Naive B cell (primary cell): Measurements from ENCODE around the gene ONECUT3. TPM values are rescaled to one million over a fixed set of nuclear protein-coding genes. Genes with fewer than 3 reads are reported as not detected.

Experiments used
- ATAC-seq, 2 donors: fragments of 150-1000 bp; cut with Tn5 transposase; 2 replicates each; pipeline ENCODE4 v1.10.0; 2021; ENCODE audit warnings: low read depth in 2 of 2, mild to moderate bottlenecking in 2 of 2, moderate library complexity in 2 of 2
- DNase-seq: peaks from one replicate; pipeline ENCODE4 v3.0.0; 2022
- H3K27ac Mint-ChIP-seq, 6 donors: one replicate each; pipeline ENCODE4 v1.8.0; 2020 to 2022; ENCODE audit warnings: mild to moderate bottlenecking in 6 of 6, mixed read lengths in 6 of 6, moderate library complexity in 5 of 6, inconsistent platforms in 2 of 6
- H3K27me3 Mint-ChIP-seq, 3 donors: one replicate each; pipeline ENCODE4 v1.8.0; 2021 to 2022; ENCODE audit warnings: mixed read lengths in 3 of 3, mild to moderate bottlenecking in 1 of 3
- H3K36me3 Mint-ChIP-seq, 2 donors: one replicate each; pipeline ENCODE4 v1.8.0; 2020 to 2022; ENCODE audit warnings: mixed read lengths in 2 of 2, inconsistent platforms in 1 of 2, mild to moderate bottlenecking in 1 of 2
- H3K4me1 Mint-ChIP-seq, 3 donors: one replicate each; pipeline ENCODE4 v1.8.0; 2020 to 2022; ENCODE audit warnings: mixed read lengths in 3 of 3, inconsistent platforms in 1 of 3, mild to moderate bottlenecking in 1 of 3, moderate library complexity in 1 of 3
- H3K4me3 Mint-ChIP-seq, 8 donors: one replicate each; pipeline ENCODE4 v1.8.0; 2020 to 2022; ENCODE audit warnings: mild to moderate bottlenecking in 8 of 8, mixed read lengths in 8 of 8, moderate library complexity in 8 of 8, inconsistent platforms in 2 of 8
- H3K9me3 Mint-ChIP-seq, 7 donors: one replicate each; pipeline ENCODE4 v1.8.0; 2020 to 2022; ENCODE audit warnings: mixed read lengths in 7 of 7, mild to moderate bottlenecking in 5 of 7, inconsistent platforms in 2 of 7, moderate library complexity in 1 of 7
- polyA plus RNA-seq, 6 donors: library from polyadenylated mRNA; unstranded; fragments of 300-500 nt; fragmentation: Illumina TruSeq; gene quantifications; one replicate each; pipeline ENCODE4 v1.2.3, GENCODE V29; 2021; ENCODE audit warnings: low read depth in 6 of 6

The ONECUT3 gene
- polyA plus RNA-seq, 6 donors from 2014 or later: not detected

- DNase-seq (no peak), ATAC-seq (no peak)
- H3K27ac Mint-ChIP-seq: peak overlapping the region in 1 of 6 donors; percentile 33
- H3K4me1 Mint-ChIP-seq: peaks cover 0 to 9% (median 9%) of the 10 kb centered on the region in 3 donors
- H3K4me3 Mint-ChIP-seq: no peak overlapping the region
- H3K9me3 Mint-ChIP-seq: peaks cover 0 to 2% (median 0%) of the 10 kb centered on the region in 7 donors
- H3K36me3 Mint-ChIP-seq: no peaks in the 10 kb centered on the region
- peaks cover 18 to 84% (median 72%) of the 10 kb centered on the region in 3 donors for H3K27me3 Mint-ChIP-seq
These were observed 9.2 kb downstream of the ONECUT3 start for GRCh38 chr19:1762243-1763117.

GRCh38 chr19:1763648-1764639 lies 10.6 kb downstream of the ONECUT3 start:
- H3K4me3 Mint-ChIP-seq: peak overlapping the region in 2 of 8 donors; percentile 28 to 67
- DNase-seq (no peak), ATAC-seq (no peak)
- H3K4me1 Mint-ChIP-seq: peaks cover 2 to 11% (median 10%) of the 10 kb centered on the region in 3 donors
- H3K27me3 Mint-ChIP-seq: peaks cover 18 to 85% (median 74%) of the 10 kb centered on the region in 3 donors
- H3K27ac Mint-ChIP-seq: peak overlapping the region in 5 of 6 donors; percentile 15 to 79 (median 57)
- peaks cover 0 to 2% (median 0%) of the 10 kb centered on the region in 7 donors for H3K9me3 Mint-ChIP-seq
- peaks cover 0 to 8% of the 10 kb centered on the region in 2 donors for H3K36me3 Mint-ChIP-seq

GRCh38 chr19:1764729-1765128 lies 11.4 kb downstream of the ONECUT3 start:
- ATAC-seq (no peak), DNase-seq (no peak)
- peaks cover 0 to 8% of the 10 kb centered on the region in 2 donors for H3K36me3 Mint-ChIP-seq
- H3K27me3 Mint-ChIP-seq: peaks cover 18 to 85% (median 74%) of the 10 kb centered on the region in 3 donors
- peaks cover 2 to 14% (median 10%) of the 10 kb centered on the region in 3 donors for H3K4me1 Mint-ChIP-seq
- no peak overlapping the region for H3K4me3 Mint-ChIP-seq
- H3K9me3 Mint-ChIP-seq: peaks cover 0 to 2% (median 0%) of the 10 kb centered on the region in 7 donors
- H3K27ac Mint-ChIP-seq: peak overlapping the region in 3 of 6 donors; percentile 56 to 76 (median 57)

- H3K27ac Mint-ChIP-seq: peak overlapping the region in 4 of 6 donors; percentile 44 to 84 (median 66)
- H3K36me3 Mint-ChIP-seq: peaks cover 3 to 9% of the 10 kb centered on the region in 2 donors
- ATAC-seq: no peak
- H3K27me3 Mint-ChIP-seq: peaks cover 23 to 85% (median 79%) of the 10 kb centered on the region in 3 donors
- no peak for DNase-seq
- peaks cover 1 to 7% (median 3%) of the 10 kb centered on the region in 7 donors for H3K9me3 Mint-ChIP-seq
- H3K4me3 Mint-ChIP-seq: peak overlapping the region in 1 of 8 donors; percentile 54
- peaks cover 2 to 14% (median 10%) of the 10 kb centered on the region in 3 donors for H3K4me1 Mint-ChIP-seq
These were observed 12.1 kb downstream of the ONECUT3 start for GRCh38 chr19:1765232-1765903.

- Mint-ChIP-seq H3K27ac (peak overlapping the region in 3 of 6 donors; percentile 44 to 62 (median 57)), H3K9me3 (peaks cover 7 to 14% (median 11%) of the 10 kb centered on the region in 7 donors)
- no peak for DNase-seq
These were observed 12.8 kb downstream of the ONECUT3 start for GRCh38 chr19:1765904-1766799.

GRCh38 chr19:1766800-1767352 lies 13.6 kb downstream of the ONECUT3 start:
- no peak for DNase-seq
- Mint-ChIP-seq H3K9me3 (peaks cover 9 to 17% (median 17%) of the 10 kb centered on the region in 7 donors), H3K4me1 (peaks cover 2 to 11% (median 10%) of the 10 kb centered on the region in 3 donors), H3K27me3 (peaks cover 23 to 83% (median 75%) of the 10 kb centered on the region in 3 donors), H3K27ac (no peak overlapping the region), H3K4me3 (no peak overlapping the region), H3K36me3 (peaks cover 4 to 20% of the 10 kb centered on the region in 2 donors)
- ATAC-seq: peak in 1 of 2 donors; percentile 37

More at GRCh38 chr19:1765904-1766799, 12.8 kb downstream of the ONECUT3 start:
- ATAC-seq: no peak
- peaks cover 25 to 85% (median 79%) of the 10 kb centered on the region in 3 donors for H3K27me3 Mint-ChIP-seq
- peaks cover 4 to 17% of the 10 kb centered on the region in 2 donors for H3K36me3 Mint-ChIP-seq
- peaks cover 2 to 11% (median 10%) of the 10 kb centered on the region in 3 donors for H3K4me1 Mint-ChIP-seq
- H3K4me3 Mint-ChIP-seq: peak overlapping the region in 1 of 8 donors; percentile 41

GRCh38 chr19:1767464-1767933 lies 14.2 kb downstream of the ONECUT3 start:
- Mint-ChIP-seq H3K27ac (peak overlapping the region in 1 of 6 donors; percentile 37), H3K9me3 (peaks cover 9 to 21% (median 20%) of the 10 kb centered on the region in 7 donors), H3K36me3 (peaks cover 4 to 23% of the 10 kb centered on the region in 2 donors), H3K4me3 (no peak overlapping the region), H3K4me1 (peaks cover 2 to 11% (median 10%) of the 10 kb centered on the region in 3 donors), H3K27me3 (peaks cover 27 to 86% (median 78%) of the 10 kb centered on the region in 3 donors)
- DNase-seq (peak; percentile 57), ATAC-seq (peak; percentile 63 to 73)

- H3K27ac Mint-ChIP-seq: no peak overlapping the region
- H3K4me1 Mint-ChIP-seq: peaks cover 2 to 11% (median 10%) of the 10 kb centered on the region in 3 donors
- peaks cover 9 to 24% (median 20%) of the 10 kb centered on the region in 7 donors for H3K9me3 Mint-ChIP-seq
- no peak overlapping the region for H3K4me3 Mint-ChIP-seq
- peaks cover 32 to 88% (median 79%) of the 10 kb centered on the region in 3 donors for H3K27me3 Mint-ChIP-seq
- H3K36me3 Mint-ChIP-seq: peaks cover 4 to 26% of the 10 kb centered on the region in 2 donors
- no peak for DNase-seq
- ATAC-seq: no peak
These were observed 14.9 kb downstream of the ONECUT3 start for GRCh38 chr19:1768248-1768647.

- H3K9me3 Mint-ChIP-seq: peaks cover 9 to 24% (median 20%) of the 10 kb centered on the region in 7 donors
- peak overlapping the region in 1 of 8 donors; percentile 29 for H3K4me3 Mint-ChIP-seq
- peaks cover 32 to 91% (median 80%) of the 10 kb centered on the region in 3 donors for H3K27me3 Mint-ChIP-seq
These were observed 15.8 kb downstream of the ONECUT3 start for GRCh38 chr19:1768918-1769644.

GRCh38 chr19:1769645-1769985 lies 16.3 kb downstream of the ONECUT3 start:
- peaks cover 9 to 25% (median 20%) of the 10 kb centered on the region in 7 donors for H3K9me3 Mint-ChIP-seq
- H3K4me3 Mint-ChIP-seq: no peak overlapping the region
- ATAC-seq (no peak), DNase-seq (no peak)
- H3K4me1 Mint-ChIP-seq: peaks cover 2 to 11% (median 10%) of the 10 kb centered on the region in 3 donors
- no peak overlapping the region for H3K27ac Mint-ChIP-seq
- peaks cover 33 to 91% (median 80%) of the 10 kb centered on the region in 3 donors for H3K27me3 Mint-ChIP-seq
- H3K36me3 Mint-ChIP-seq: peaks cover 4 to 26% of the 10 kb centered on the region in 2 donors

More at GRCh38 chr19:1768918-1769644, 15.8 kb downstream of the ONECUT3 start:
- DNase-seq (no peak), ATAC-seq (no peak)
- peaks cover 2 to 11% (median 10%) of the 10 kb centered on the region in 3 donors for H3K4me1 Mint-ChIP-seq
- H3K27ac Mint-ChIP-seq: no peak overlapping the region
- H3K36me3 Mint-ChIP-seq: peaks cover 4 to 26% of the 10 kb centered on the region in 2 donors
